Measurements from ENCODE around the gene MALT1. TPM values are rescaled to one million over a fixed set of nuclear protein-coding genes. Genes with fewer than 3 reads are reported as not detected.

The MALT1 gene
- total RNA-seq, 4 donors from 2014 or later, result 25.7 to 34.7 (median 28.3) TPM

GRCh38 chr18:58666176-58666575 lies 5.1 kb upstream of the MALT1 start:
- Histone ChIP-seq H3K4me1 (peaks cover 0 to 7% (median 4%) of the 10 kb centered on the region in 4 donors), H3K4me3 (no peak overlapping the region), H3K27ac (no peak overlapping the region), H3K9me3 (no peaks in the 10 kb centered on the region), H3K36me3 (no peaks in the 10 kb centered on the region), H3K27me3 (no peaks in the 10 kb centered on the region)
- TF ChIP-seq POLR2A (IDR thresholded peaks at IDR 0.05) (no peak), CTCF (IDR thresholded peaks at IDR 0.05) (no peak)
- DNase-seq, result no peak

- Histone ChIP-seq H3K27me3 (no peaks in the 10 kb centered on the region), H3K9me3 (no peaks in the 10 kb centered on the region), H3K27ac (no peak overlapping the region), H3K36me3 (no peaks in the 10 kb centered on the region), H3K4me1 (peaks cover 0 to 13% (median 4%) of the 10 kb centered on the region in 4 donors), H3K4me3 (no peak overlapping the region)
- DNase-seq, result no peak
- TF ChIP-seq POLR2A (IDR thresholded peaks at IDR 0.05) (no peak), CTCF (IDR thresholded peaks at IDR 0.05) (no peak)
Observed at GRCh38 chr18:58668211-58668610, 3.1 kb upstream of the MALT1 start.

GRCh38 chr18:58668897-58669296 lies 2.4 kb upstream of the MALT1 start:
- Histone ChIP-seq H3K27ac (no peak overlapping the region), H3K4me1 (peaks cover 0 to 20% (median 4%) of the 10 kb centered on the region in 4 donors), H3K4me3 (no peak overlapping the region), H3K9me3 (no peaks in the 10 kb centered on the region), H3K27me3 (no peaks in the 10 kb centered on the region), H3K36me3 (no peaks in the 10 kb centered on the region)
- no peak for DNase-seq
- no peak for TF ChIP-seq POLR2A (IDR thresholded peaks at IDR 0.05)
- TF ChIP-seq CTCF (IDR thresholded peaks at IDR 0.05), result no peak

- Histone ChIP-seq H3K36me3 (no peaks in the 10 kb centered on the region), H3K27me3 (no peaks in the 10 kb centered on the region), H3K4me3 (no peak overlapping the region), H3K4me1 (peaks cover 0 to 20% (median 4%) of the 10 kb centered on the region in 4 donors), H3K9me3 (no peaks in the 10 kb centered on the region), H3K27ac (peak overlapping the region in 2 of 4 donors; percentile 99 to 100)
- no peak for DNase-seq
- TF ChIP-seq POLR2A (IDR thresholded peaks at IDR 0.05) (no peak), CTCF (IDR thresholded peaks at IDR 0.05) (no peak)
Observed at GRCh38 chr18:58669731-58670378, 1.4 kb upstream of the MALT1 start.

- Histone ChIP-seq H3K27ac (peak overlapping the region; percentile 98 to 100 (median 99)), H3K27me3 (no peaks in the 10 kb centered on the region), H3K36me3 (no peaks in the 10 kb centered on the region), H3K4me3 (peak overlapping the region; percentile 86 to 99 (median 92)), H3K9me3 (no peaks in the 10 kb centered on the region), H3K4me1 (peaks cover 0 to 20% (median 4%) of the 10 kb centered on the region in 4 donors)
- TF ChIP-seq CTCF (IDR thresholded peaks at IDR 0.05), result no peak
- TF ChIP-seq POLR2A (IDR thresholded peaks at IDR 0.05), result no peak
- no peak for DNase-seq
Observed at GRCh38 chr18:58670404-58671110, 708 bp upstream of the MALT1 start.
